ENCODE measurements around the gene FXYD6. TPM values are rescaled to one million over a fixed set of nuclear protein-coding genes. Genes with fewer than 3 reads are reported as not detected.
A peak's percentile ranks its signal among the peaks of the same experiment; 100 is the strongest.

FXYD6 gene
- total RNA-seq, 1 experiment from 2014 or later = 0.54 TPM

GRCh38 chr11:117877120-117877784, 794 bp upstream of the FXYD6 start:
- in situ Hi-C loops (cut with HindIII; ENCODE audit: low pct_unique_long_range_greater_than_20kb, low sequenced_read_pairs) (no loop called here), intact Hi-C loops (cut with micrococcal nuclease; ENCODE audit: unreplicated experiment) (no loop called here)
- H3K4me1 ChIP-seq (ENCODE audit: control insufficient read depth, insufficient read depth, low read length) = peaks cover 12% of the 10 kb centered on the region; the same call in 1 of the 2 replicates
- no peaks in the 10 kb centered on the region for H3K9me3 ChIP-seq (ENCODE audit: control insufficient read depth, insufficient read depth, low read depth, low read length)
- ATAC-seq (no peak), DNase-seq (ENCODE audit: low read depth, low spot score) (no peak)
- TF ChIP-seq CTCF (IDR thresholded peaks at IDR 0.05) = no peak
- no peak for TF ChIP-seq POLR2AphosphoS5 (IDR thresholded peaks at IDR 0.05; ENCODE audit: low read depth, low read length)
- TF ChIP-seq, protein P1, sequence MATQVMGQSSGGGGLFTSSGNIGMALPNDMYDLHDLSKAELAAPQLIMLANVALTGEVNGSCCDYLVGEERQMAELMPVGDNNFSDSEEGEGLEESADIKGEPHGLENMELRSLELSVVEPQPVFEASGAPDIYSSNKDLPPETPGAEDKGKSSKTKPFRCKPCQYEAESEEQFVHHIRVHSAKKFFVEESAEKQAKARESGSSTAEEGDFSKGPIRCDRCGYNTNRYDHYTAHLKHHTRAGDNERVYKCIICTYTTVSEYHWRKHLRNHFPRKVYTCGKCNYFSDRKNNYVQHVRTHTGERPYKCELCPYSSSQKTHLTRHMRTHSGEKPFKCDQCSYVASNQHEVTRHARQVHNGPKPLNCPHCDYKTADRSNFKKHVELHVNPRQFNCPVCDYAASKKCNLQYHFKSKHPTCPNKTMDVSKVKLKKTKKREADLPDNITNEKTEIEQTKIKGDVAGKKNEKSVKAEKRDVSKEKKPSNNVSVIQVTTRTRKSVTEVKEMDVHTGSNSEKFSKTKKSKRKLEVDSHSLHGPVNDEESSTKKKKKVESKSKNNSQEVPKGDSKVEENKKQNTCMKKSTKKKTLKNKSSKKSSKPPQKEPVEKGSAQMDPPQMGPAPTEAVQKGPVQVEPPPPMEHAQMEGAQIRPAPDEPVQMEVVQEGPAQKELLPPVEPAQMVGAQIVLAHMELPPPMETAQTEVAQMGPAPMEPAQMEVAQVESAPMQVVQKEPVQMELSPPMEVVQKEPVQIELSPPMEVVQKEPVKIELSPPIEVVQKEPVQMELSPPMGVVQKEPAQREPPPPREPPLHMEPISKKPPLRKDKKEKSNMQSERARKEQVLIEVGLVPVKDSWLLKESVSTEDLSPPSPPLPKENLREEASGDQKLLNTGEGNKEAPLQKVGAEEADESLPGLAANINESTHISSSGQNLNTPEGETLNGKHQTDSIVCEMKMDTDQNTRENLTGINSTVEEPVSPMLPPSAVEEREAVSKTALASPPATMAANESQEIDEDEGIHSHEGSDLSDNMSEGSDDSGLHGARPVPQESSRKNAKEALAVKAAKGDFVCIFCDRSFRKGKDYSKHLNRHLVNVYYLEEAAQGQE (IDR thresholded peaks at IDR 0.05; ENCODE audit: insufficient read depth in 1 of 2, low read depth in 2 of 2, low read length in 1 of 2) = no peak
- no peak for TF ChIP-seq SIN3A (IDR thresholded peaks at IDR 0.05; ENCODE audit: borderline replicate concordance, insufficient read depth, low read depth, low read length)
- no peak for TF ChIP-seq TCF7L2 (IDR thresholded peaks at IDR 0.05; ENCODE audit: low read depth, low read length)
- H3K27ac ChIP-seq (ENCODE audit: low read length) = no peak overlapping the region
- ChIA-PET POLR2A (no interaction called here), CTCF (interaction anchor here (0.6 to 1.3 kb wide), 2 partner anchors 57 to 70 kb away, joined by 3 read pairs; no protein-coding TSS in a partner anchor)
- H3K4me3 ChIP-seq (ENCODE audit: low read depth in 2 of 2, low read length in 2 of 2) = peak overlapping the region; percentile 9 to 29; a peak in 3 of 4 replicates
- BruUV-seq (replicated peaks) = no TSS peak
- no peaks in the 10 kb centered on the region for H3K36me3 ChIP-seq (ENCODE audit: control insufficient read depth, insufficient read depth, low read length)
- peaks cover 71% of the 10 kb centered on the region for H3K27me3 ChIP-seq (ENCODE audit: control insufficient read depth, insufficient read depth, low read length)

DNA sequence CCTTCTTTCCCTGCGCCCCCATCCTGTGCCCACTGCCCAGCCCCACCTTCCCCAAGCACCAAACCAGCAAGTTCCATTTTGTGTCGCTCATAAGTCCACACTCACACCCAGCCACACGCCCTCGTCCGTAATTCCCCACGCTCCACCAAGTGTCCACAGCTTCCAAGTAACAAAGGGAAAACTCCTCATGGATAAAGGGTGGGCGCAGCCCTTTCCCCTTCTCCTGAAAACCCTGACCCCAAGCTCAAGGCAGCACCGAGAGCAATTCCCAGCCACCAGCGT, 458 bp downstream of the FXYD6 start:
- ATAC-seq = no peak
- TF ChIP-seq POLR2AphosphoS5 (IDR thresholded peaks at IDR 0.05; ENCODE audit: low read depth, low read length) (no peak), CTCF (IDR thresholded peaks at IDR 0.05) (no peak), TCF7L2 (IDR thresholded peaks at IDR 0.05; ENCODE audit: low read depth, low read length) (no peak), SIN3A (IDR thresholded peaks at IDR 0.05; ENCODE audit: borderline replicate concordance, insufficient read depth, low read depth, low read length) (no peak)
- TF ChIP-seq, protein P1 (IDR thresholded peaks at IDR 0.05; ENCODE audit: insufficient read depth in 1 of 2, low read depth in 2 of 2, low read length in 1 of 2) = no peak
- intact Hi-C loops (cut with micrococcal nuclease; ENCODE audit: unreplicated experiment) = no loop called here
- peaks cover 65% of the 10 kb centered on the region for H3K27me3 ChIP-seq (ENCODE audit: control insufficient read depth, insufficient read depth, low read length)
- in situ Hi-C loops (cut with HindIII; ENCODE audit: low pct_unique_long_range_greater_than_20kb, low sequenced_read_pairs) = no loop called here
- ChIA-PET POLR2A (no interaction called here), CTCF (interaction anchor here (0.6 to 0.7 kb wide), 2 partner anchors 12 to 145 kb away, joined by 3 to 5 read pairs; no protein-coding TSS in a partner anchor)
- no peak for DNase-seq (ENCODE audit: low read depth, low spot score)
- peaks cover 12% of the 10 kb centered on the region; the same call in 1 of the 2 replicates for H3K4me1 ChIP-seq (ENCODE audit: control insufficient read depth, insufficient read depth, low read length)
- H3K36me3 ChIP-seq (ENCODE audit: control insufficient read depth, insufficient read depth, low read length) = no peaks in the 10 kb centered on the region
- peak overlapping the region; percentile 29 to 37 for H3K4me3 ChIP-seq (ENCODE audit: low read depth in 2 of 2, low read length in 2 of 2)
- H3K27ac ChIP-seq (ENCODE audit: low read length) = no peak overlapping the region
- no peaks in the 10 kb centered on the region for H3K9me3 ChIP-seq (ENCODE audit: control insufficient read depth, insufficient read depth, low read depth, low read length)
- BruUV-seq (replicated peaks) = no TSS peak

Data from Panc1 (cell line).